ENCODE measurements around the gene VSNL1. TPM values are rescaled to one million over a fixed set of nuclear protein-coding genes. Genes with fewer than 3 reads are reported as not detected.

VSNL1 gene
- total RNA-seq, 2 experiments from 2014 or later: not detected

GRCh38 chr2:17617955-17618354 is 77.5 kb downstream of the VSNL1 start:
- no peak for ATAC-seq (ENCODE audit: low read depth)
- POLR2A ChIA-PET: no interaction called here
- Mint-ChIP-seq H3K4me1 (peaks cover 3% of the 10 kb centered on the region), H3K4me3 (no peak overlapping the region), H3K9me3 (no peaks in the 10 kb centered on the region), H3K27ac (no peak overlapping the region), H3K36me3 (no peaks in the 10 kb centered on the region), H3K27me3 (peaks cover 9% of the 10 kb centered on the region)
- no peak for DNase-seq

DNA sequence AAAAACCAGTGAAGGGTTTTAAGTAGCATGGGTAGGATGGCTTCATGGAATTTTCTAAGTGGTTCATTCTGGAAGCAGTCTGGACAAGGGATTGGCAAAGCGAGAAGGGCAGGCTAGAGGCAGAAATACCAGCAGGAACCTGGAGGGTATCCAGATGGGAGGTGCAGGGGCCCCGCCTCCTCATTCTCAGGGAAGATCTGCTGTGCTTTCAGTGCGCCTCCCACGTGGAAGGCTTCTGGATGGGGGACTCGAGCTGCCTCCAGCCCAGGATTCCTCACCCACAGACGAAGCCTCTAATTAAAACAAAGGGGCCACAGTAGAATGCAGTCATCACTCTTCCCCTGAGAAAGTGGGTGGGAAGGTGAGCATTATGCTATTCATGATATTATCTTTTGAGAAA is 79.8 kb downstream of the VSNL1 start:
- H3K36me3 Mint-ChIP-seq: no peaks in the 10 kb centered on the region
- POLR2A ChIA-PET: no interaction called here

GRCh38 chr2:17620841-17621240 is 80.3 kb downstream of the VSNL1 start:
- Mint-ChIP-seq H3K36me3 (no peaks in the 10 kb centered on the region), H3K4me1 (no peaks in the 10 kb centered on the region), H3K4me3 (no peak overlapping the region), H3K27ac (no peak overlapping the region), H3K27me3 (peaks cover 10% of the 10 kb centered on the region), H3K9me3 (no peaks in the 10 kb centered on the region)
- ATAC-seq (ENCODE audit: low read depth): no peak
- POLR2A ChIA-PET: no interaction called here
- no peak for DNase-seq

More for the DNA sequence above, 79.8 kb downstream of the VSNL1 start:
- no peak overlapping the region for H3K27ac Mint-ChIP-seq
- peaks cover 8% of the 10 kb centered on the region for H3K27me3 Mint-ChIP-seq
- ATAC-seq (ENCODE audit: low read depth): no peak
- H3K4me3 Mint-ChIP-seq: no peak overlapping the region
- no peaks in the 10 kb centered on the region for H3K9me3 Mint-ChIP-seq
- H3K4me1 Mint-ChIP-seq: peaks cover 3% of the 10 kb centered on the region
- no peak for DNase-seq

DNA sequence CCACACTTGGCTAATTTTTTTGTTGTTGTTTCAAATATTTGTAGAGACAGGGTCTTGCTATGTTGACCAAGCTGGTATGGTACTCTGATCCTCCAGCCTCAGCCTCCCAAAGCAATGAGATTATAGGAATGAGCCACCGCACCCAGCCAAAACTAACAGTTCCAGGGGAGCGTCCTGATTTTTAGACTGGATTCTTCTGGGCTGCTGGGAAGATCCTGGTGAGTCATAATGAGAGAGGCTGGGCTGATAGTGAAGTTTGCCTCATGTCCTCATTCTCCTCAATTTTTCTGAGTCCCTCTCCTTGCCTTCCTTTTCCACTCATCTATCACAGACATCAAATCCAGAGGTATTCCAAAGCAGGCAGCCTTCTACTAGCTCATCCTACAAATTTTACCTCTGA is 81.3 kb downstream of the VSNL1 start:
- no peak for ATAC-seq (ENCODE audit: low read depth)
- no peaks in the 10 kb centered on the region for H3K36me3 Mint-ChIP-seq
- no peaks in the 10 kb centered on the region for H3K4me1 Mint-ChIP-seq
- H3K27ac Mint-ChIP-seq: no peak overlapping the region
- H3K4me3 Mint-ChIP-seq: no peak overlapping the region
- H3K9me3 Mint-ChIP-seq: no peaks in the 10 kb centered on the region
- DNase-seq: no peak
- peaks cover 10% of the 10 kb centered on the region for H3K27me3 Mint-ChIP-seq
- POLR2A ChIA-PET: no interaction called here

- no peak for DNase-seq
- no peaks in the 10 kb centered on the region for H3K36me3 Mint-ChIP-seq
- H3K4me3 Mint-ChIP-seq: no peak overlapping the region
- H3K27ac Mint-ChIP-seq: no peak overlapping the region
- no peaks in the 10 kb centered on the region for H3K9me3 Mint-ChIP-seq
- H3K27me3 Mint-ChIP-seq: peaks cover 15% of the 10 kb centered on the region
- H3K4me1 Mint-ChIP-seq: peaks cover 5% of the 10 kb centered on the region
- no peak for ATAC-seq (ENCODE audit: low read depth)
- POLR2A ChIA-PET: no interaction called here
These were observed 85.0 kb downstream of the VSNL1 start for GRCh38 chr2:17625446-17625845.

DNA sequence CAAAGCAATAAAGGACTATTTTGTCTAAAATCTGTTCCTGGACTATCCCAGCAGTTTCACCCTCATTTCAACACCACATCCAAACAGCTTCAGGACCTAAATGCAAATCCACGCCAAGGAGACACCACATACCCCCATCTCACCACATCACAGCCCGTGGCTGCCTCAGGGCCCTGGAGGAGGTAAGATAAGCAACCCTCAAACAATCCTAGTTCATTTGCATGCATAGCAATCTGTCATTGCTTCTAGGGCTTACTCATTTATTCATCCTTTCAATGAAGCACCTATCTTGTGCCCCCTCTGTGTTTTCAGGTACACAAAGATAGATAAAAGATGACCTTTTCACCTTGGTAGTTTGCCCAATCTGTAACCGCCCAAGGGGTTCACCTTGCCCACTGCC is 86.5 kb downstream of the VSNL1 start:
- no peak for DNase-seq
- Mint-ChIP-seq H3K27ac (no peak overlapping the region), H3K4me1 (peaks cover 5% of the 10 kb centered on the region), H3K4me3 (no peak overlapping the region), H3K36me3 (no peaks in the 10 kb centered on the region), H3K27me3 (peaks cover 14% of the 10 kb centered on the region), H3K9me3 (no peaks in the 10 kb centered on the region)
- no peak for ATAC-seq (ENCODE audit: low read depth)
- POLR2A ChIA-PET: no interaction called here

DNA sequence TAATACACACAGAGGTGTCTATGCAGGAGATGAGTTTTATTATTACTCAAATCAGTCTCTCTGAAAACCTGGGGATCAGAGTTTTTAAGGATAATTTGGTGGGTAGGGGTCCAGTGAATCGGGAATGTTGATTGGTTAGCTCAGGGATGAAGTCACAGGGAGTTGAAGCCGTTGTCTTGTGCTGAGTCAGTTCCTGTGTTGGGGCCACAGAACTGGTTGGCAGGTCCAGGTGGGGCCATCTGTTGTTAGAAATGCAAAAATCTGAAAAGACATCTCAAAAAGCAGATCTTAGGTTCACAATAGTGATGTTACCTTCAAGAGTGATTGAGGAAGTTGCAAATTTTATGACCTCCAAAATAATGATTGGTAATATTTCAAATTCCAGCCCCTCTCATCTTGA is 86.9 kb downstream of the VSNL1 start:
- peaks cover 10% of the 10 kb centered on the region for H3K27me3 Mint-ChIP-seq
- DNase-seq (no peak), ATAC-seq (ENCODE audit: low read depth) (no peak)
- POLR2A ChIA-PET: no interaction called here
- no peaks in the 10 kb centered on the region for H3K9me3 Mint-ChIP-seq
- no peak overlapping the region for H3K27ac Mint-ChIP-seq
- H3K36me3 Mint-ChIP-seq: no peaks in the 10 kb centered on the region
- H3K4me3 Mint-ChIP-seq: no peak overlapping the region
- peaks cover 5% of the 10 kb centered on the region for H3K4me1 Mint-ChIP-seq

DNA sequence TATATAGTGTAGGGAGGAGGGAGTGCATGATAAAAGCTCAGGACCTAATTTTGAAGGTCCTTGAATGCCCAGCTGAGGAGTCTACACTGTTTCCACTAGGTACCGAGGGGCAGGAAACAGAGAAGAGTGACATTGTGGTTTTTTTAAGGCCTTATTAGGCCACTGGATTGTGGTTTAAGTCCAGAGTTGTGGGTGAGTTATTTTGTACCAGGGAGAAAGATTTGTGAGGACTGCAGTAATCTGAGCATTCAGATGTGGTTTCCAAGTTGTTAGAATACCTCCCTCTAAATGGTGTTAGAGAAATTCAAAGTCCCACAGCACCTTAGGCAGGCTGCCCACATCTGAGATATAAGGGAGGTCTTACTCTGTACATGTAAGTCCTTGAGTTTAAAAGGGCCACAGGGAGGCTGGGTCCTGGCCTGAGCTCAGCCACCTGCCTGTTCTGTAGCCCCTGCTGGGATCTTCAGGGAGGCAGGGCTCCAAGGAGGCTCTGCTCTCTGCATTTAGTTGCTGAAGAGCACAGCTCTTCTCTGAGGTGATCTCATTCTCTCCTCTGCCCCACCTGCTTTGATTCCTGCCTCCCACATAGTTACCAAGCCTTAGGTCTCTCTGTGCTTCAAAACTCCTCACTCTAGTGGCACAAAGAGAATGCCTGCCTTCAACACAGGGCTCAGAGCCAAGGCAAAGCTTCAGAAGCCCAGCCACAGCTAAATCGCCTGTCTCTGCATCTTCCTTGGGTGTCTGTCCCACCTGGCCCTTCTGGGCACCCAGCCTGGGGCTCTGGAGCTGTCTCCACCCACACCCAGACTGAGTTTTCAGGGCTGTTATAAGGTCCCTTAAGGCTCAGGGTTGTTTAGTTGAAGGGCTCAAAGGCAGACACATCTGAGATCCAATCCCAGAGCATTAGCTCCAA is 88.1 kb downstream of the VSNL1 start:
- Mint-ChIP-seq H3K9me3 (no peaks in the 10 kb centered on the region), H3K4me3 (no peak overlapping the region), H3K4me1 (peaks cover 5% of the 10 kb centered on the region), H3K27ac (no peak overlapping the region), H3K27me3 (peaks cover 7% of the 10 kb centered on the region), H3K36me3 (no peaks in the 10 kb centered on the region)
- ATAC-seq (ENCODE audit: low read depth): no peak
- POLR2A ChIA-PET: no interaction called here
- DNase-seq: no peak

- Mint-ChIP-seq H3K27me3 (peaks cover 7% of the 10 kb centered on the region), H3K36me3 (no peaks in the 10 kb centered on the region), H3K4me1 (peaks cover 5% of the 10 kb centered on the region), H3K4me3 (no peak overlapping the region), H3K9me3 (no peaks in the 10 kb centered on the region), H3K27ac (no peak overlapping the region)
- ATAC-seq (ENCODE audit: low read depth) (no peak), DNase-seq (no peak)
- POLR2A ChIA-PET: no interaction called here
These were observed 89.6 kb downstream of the VSNL1 start for GRCh38 chr2:17630089-17630488.

DNA sequence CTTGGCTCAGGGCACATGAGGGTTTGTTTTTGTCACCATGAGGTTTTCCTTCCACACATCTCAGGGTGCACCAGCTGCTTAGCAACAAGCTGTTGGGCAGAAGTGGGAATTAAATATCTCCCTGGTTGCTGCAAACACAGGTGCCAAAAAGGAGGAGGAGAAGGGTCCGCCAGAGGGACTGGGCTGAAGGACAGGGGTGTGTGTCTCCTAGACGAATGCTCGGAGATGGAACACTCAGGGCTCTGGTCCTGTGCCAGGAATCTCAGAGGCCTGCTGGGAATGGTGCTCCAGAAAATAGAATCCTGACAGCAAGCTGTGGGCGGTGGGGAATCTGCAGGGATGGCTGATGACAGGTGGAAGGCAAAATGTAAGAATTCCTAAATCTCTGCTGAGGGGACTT is 94.5 kb downstream of the VSNL1 start:
- Mint-ChIP-seq H3K27me3 (no peaks in the 10 kb centered on the region), H3K27ac (no peak overlapping the region), H3K4me3 (no peak overlapping the region), H3K36me3 (no peaks in the 10 kb centered on the region), H3K4me1 (no peaks in the 10 kb centered on the region), H3K9me3 (no peaks in the 10 kb centered on the region)
- POLR2A ChIA-PET: no interaction called here
- ATAC-seq (ENCODE audit: low read depth) (no peak), DNase-seq (no peak)

- DNase-seq (no peak), ATAC-seq (ENCODE audit: low read depth) (no peak)
- no peak overlapping the region for H3K27ac Mint-ChIP-seq
- H3K9me3 Mint-ChIP-seq: no peaks in the 10 kb centered on the region
- H3K36me3 Mint-ChIP-seq: no peaks in the 10 kb centered on the region
- no peaks in the 10 kb centered on the region for H3K27me3 Mint-ChIP-seq
- POLR2A ChIA-PET: no interaction called here
- H3K4me1 Mint-ChIP-seq: no peaks in the 10 kb centered on the region
- H3K4me3 Mint-ChIP-seq: no peak overlapping the region
These were observed 95.8 kb downstream of the VSNL1 start for GRCh38 chr2:17636257-17636656.

DNA sequence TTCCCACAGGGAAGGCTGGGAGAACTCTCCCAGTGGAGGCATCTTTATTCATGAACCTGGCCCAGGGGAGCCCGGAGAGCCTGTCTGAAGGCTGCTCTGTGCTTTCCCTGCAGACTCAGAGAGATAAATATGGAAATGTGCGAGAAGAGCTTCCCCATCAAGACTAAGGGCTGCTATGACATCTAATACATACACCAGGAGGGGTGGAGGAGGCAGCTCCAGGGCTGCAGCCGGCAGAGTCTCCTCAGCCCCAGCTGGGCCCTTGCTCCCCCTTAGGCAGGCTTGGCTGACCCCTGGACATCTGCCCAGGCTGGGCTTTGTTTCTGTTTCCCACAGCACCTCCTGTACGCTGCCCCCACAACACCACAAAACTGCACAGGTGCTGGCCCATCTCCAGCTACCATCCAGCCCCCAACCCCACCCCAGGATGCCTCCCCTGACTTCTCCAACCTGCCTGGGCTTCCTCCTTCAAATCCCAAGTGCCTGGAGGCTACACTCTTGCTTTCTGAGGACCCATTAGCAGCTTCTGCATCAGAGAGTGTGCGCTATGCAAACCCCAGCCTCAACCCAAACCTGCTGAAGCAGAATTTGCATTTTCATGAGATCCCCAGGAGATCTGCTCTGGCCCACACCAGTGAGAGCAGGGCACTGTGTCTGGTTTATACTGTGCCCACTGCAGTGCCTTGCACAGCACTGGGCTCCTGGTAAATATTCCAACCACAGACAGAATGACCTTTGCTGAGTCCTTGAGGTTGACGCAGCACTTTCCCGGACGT is 96.8 kb downstream of the VSNL1 start:
- Mint-ChIP-seq H3K27me3 (no peaks in the 10 kb centered on the region), H3K4me1 (no peaks in the 10 kb centered on the region), H3K27ac (no peak overlapping the region), H3K4me3 (no peak overlapping the region), H3K36me3 (no peaks in the 10 kb centered on the region), H3K9me3 (no peaks in the 10 kb centered on the region)
- DNase-seq (no peak), ATAC-seq (ENCODE audit: low read depth) (no peak)
- POLR2A ChIA-PET: no interaction called here

DNA sequence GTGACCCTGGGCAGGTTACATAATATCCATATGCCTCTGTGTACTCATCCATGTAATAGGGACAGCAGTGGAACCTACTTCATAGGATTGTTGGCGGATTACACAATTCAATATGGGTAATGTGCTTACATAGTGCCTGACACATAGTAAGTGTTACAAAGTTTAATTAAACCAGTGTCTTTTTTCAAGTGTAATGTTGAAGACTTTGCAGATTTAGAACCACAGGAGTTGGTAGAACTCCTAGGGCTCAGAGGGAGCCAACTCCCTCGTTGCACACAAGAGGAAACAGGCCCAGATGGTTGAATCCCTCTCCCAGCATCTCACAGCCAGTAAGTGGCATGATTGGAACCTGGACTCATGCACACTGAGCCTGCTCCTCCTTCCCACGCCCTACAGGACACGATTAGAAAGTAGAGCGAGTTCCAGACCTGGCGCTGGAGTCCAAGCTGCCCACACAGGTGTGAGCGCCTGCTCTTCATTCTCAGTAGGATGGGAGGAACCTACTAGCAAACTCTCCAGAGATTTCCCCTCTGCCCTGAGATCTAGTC is 97.8 kb downstream of the VSNL1 start:
- Mint-ChIP-seq H3K27ac (no peak overlapping the region), H3K27me3 (no peaks in the 10 kb centered on the region), H3K36me3 (no peaks in the 10 kb centered on the region), H3K4me1 (no peaks in the 10 kb centered on the region), H3K9me3 (no peaks in the 10 kb centered on the region), H3K4me3 (no peak overlapping the region)
- ATAC-seq (ENCODE audit: low read depth) (no peak), DNase-seq (no peak)
- POLR2A ChIA-PET: no interaction called here

DNA sequence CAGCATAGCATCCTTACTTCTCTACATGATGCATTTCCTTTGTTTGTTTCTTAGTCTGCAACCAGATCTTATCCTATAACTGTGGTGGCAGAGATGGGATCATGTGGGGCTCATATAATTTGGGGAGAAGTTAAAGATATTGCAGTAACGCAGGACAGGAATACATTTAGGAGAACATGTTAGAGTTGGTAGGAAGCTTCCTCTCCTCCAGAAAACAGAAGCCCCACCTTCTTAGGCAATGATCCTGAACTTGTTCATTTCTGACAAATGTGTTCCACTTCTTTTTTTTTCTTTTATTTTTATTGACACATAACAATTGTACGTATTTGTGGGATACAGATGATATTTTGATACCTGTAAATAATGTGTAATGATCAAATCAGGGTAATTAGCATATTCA is 99.9 kb downstream of the VSNL1 start:
- ATAC-seq (ENCODE audit: low read depth): no peak
- Mint-ChIP-seq H3K27ac (no peak overlapping the region), H3K36me3 (no peaks in the 10 kb centered on the region), H3K4me3 (no peak overlapping the region), H3K27me3 (no peaks in the 10 kb centered on the region), H3K4me1 (no peaks in the 10 kb centered on the region), H3K9me3 (no peaks in the 10 kb centered on the region)
- POLR2A ChIA-PET: no interaction called here
- no peak for DNase-seq
